HS-5 (cell line): ENCODE data around the gene PCDH17.

Experiments
- DNase-seq: peaks from one replicate; pipeline ENCODE4 v3.0.0-alpha.2; 2012; ENCODE audit warnings: low read depth

PCDH17 gene, protein sequence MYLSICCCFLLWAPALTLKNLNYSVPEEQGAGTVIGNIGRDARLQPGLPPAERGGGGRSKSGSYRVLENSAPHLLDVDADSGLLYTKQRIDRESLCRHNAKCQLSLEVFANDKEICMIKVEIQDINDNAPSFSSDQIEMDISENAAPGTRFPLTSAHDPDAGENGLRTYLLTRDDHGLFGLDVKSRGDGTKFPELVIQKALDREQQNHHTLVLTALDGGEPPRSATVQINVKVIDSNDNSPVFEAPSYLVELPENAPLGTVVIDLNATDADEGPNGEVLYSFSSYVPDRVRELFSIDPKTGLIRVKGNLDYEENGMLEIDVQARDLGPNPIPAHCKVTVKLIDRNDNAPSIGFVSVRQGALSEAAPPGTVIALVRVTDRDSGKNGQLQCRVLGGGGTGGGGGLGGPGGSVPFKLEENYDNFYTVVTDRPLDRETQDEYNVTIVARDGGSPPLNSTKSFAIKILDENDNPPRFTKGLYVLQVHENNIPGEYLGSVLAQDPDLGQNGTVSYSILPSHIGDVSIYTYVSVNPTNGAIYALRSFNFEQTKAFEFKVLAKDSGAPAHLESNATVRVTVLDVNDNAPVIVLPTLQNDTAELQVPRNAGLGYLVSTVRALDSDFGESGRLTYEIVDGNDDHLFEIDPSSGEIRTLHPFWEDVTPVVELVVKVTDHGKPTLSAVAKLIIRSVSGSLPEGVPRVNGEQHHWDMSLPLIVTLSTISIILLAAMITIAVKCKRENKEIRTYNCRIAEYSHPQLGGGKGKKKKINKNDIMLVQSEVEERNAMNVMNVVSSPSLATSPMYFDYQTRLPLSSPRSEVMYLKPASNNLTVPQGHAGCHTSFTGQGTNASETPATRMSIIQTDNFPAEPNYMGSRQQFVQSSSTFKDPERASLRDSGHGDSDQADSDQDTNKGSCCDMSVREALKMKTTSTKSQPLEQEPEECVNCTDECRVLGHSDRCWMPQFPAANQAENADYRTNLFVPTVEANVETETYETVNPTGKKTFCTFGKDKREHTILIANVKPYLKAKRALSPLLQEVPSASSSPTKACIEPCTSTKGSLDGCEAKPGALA (N-terminal part only)

GRCh38 chr13:57631596-57632275, at the start of gene PCDH17:
Gene PCDH17 (plus strand): TSS chr13:57631744. CDS start chr13:57632547, 803 bp downstream.
- DNase-seq: no peak

GRCh38 chr13:57582032-57582431, 49.5 kb upstream of the PCDH17 start:
- no peak for DNase-seq

DNA sequence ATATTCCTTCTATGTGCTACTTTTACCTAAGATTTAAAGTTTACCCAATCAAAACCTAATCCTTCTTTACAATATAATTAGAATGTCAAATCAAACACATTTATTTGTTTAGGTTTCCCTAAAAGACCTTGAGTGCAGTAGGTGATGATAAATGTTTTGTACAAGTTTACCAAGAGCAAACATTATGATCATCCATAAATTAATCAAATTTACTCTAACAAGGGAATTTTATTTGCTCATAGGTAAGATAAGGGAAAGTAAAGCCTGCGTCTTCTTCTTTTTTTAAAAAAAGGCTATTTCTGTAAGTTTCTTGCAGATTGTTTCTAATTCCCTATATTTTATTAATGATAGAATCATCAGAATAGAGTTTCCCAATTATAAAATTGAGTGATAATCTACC, 48.0 kb upstream of the PCDH17 start:
- no peak for DNase-seq

GRCh38 chr13:57588639-57589038, 42.9 kb upstream of the PCDH17 start:
- no peak for DNase-seq

- no peak for DNase-seq
Observed at GRCh38 chr13:57595775-57596174, 35.8 kb upstream of the PCDH17 start.

- no peak for DNase-seq
Observed at GRCh38 chr13:57601536-57601935, 30.0 kb upstream of the PCDH17 start.

GRCh38 chr13:57604442-57604841, 27.1 kb upstream of the PCDH17 start:
- DNase-seq: no peak

DNA sequence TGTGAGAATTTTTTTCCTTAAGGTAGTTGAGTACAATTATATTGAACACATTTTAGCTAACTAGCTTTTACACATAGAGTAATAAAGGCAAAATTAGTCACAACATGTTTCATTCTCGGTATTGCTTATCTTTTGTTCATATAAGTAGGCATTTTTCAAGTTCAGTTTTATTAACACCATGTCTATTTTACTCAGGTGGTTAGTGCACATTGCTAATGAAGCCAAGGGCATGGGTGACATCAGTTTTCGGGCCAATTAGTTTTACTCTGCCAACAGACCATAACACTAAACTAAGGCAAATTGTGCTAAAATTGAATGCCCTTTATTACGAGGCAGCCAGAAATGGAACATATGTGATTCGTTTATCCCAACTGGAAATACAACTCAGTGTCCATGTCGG, 19.6 kb upstream of the PCDH17 start:
- DNase-seq: no peak

DNA sequence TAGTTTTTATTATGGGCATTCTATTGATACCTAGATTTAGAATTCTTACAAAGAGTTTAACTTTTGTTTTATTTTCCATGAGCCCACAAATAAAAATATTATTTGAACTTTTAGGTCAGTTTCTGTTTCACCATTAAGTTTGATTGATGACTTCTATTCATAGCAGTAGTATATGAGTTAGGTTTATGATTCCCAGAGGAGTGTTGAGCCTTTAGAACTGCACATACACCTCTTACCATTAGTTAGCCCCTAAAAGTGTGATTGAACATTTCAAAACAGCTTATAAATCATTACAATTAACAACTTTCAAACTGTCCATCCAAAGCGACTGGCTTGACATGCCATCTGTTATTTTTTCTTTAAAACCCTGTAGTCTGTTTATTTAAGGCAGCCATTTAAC, 19.0 kb upstream of the PCDH17 start:
- no peak for DNase-seq

- DNase-seq: no peak
Observed at GRCh38 chr13:57624565-57625435, 6.7 kb upstream of the PCDH17 start.

DNA sequence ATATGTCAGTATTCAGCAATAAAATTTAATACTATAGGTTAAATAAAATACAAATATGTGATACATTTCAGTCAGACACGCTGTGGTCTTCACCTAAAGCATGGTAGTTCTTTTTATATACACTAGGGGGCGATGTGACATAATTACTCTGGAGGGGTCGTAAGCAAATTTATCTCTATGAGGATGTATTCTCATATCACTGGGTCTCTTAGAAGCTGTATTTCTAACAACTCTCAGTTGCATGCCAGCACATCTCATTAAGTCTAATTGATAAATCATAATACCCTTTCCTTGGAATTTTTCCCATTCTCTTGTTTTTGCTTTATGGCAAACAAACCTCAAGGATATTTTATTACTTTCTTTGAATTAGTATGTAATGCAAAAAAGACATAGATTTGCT, 3.9 kb upstream of the PCDH17 start:
- no peak for DNase-seq

DNA sequence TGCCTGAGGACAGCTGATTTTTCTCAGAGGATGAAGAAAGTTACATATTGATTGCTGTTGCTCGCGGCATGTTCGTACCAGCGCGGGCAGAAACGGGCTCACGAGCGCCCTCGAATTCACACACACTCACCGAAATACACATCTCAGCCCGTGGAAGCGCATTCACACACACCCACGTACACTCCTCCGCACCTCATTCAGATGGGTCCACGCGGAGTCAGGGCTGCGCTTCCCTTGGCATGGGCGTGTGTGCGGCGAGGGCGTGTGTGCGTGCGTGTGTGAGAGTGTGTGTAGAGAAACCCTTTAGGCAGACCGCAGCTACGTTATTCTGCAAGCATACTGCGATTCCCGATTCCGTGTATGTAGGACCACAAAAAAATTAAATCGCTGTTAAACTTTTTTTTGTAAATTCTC, 2.1 kb upstream of the PCDH17 start:
- DNase-seq: no peak

DNA sequence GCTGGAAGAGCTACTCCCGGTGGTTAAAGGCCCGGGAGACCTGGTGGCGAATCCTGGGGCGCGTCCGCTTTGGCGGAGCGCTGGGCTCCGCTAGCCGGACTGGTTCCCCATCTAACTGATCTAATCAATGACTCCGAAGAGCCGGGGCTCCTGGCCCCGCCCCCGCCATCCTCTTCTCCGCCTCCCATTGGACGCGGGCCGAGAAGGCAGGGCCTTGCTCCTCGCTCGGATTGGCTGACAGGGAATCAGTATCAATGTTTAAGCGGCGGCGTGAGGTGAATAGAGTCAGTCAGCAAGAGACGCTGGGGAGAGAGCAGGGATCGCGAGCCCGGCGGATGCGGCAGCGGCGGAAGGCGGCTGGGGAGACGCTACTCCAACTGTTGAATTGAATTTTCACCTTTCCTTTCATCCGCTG, 1.7 kb upstream of the PCDH17 start:
- DNase-seq: no peak

- DNase-seq: no peak
Observed at GRCh38 chr13:57630661-57631595, 616 bp upstream of the PCDH17 start.

DNA sequence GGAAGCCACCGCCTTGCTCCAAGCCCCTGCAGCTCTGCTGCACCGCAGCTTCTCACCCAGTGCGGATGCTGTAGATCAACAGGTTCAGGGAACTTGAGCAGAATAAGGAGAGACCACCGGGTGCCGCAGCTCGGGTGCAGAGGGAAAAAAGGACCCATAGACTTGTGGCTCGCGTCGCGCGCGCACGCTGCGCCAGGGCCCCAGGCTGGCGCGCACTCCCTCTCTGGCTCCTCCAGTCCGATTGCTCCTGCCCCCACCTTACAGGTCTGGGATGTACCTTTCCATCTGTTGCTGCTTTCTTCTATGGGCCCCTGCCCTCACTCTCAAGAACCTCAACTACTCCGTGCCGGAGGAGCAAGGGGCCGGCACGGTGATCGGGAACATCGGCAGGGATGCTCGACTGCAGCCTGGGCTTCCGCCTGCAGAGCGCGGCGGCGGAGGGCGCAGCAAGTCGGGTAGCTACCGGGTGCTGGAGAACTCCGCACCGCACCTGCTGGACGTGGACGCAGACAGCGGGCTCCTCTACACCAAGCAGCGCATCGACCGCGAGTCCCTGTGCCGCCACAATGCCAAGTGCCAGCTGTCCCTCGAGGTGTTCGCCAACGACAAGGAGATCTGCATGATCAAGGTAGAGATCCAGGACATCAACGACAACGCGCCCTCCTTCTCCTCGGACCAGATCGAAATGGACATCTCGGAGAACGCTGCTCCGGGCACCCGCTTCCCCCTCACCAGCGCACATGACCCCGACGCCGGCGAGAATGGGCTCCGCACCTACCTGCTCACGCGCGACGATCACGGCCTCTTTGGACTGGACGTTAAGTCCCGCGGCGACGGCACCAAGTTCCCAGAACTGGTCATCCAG, 964 bp downstream of the PCDH17 start:
- DNase-seq: no peak

- DNase-seq: no peak
Observed at GRCh38 chr13:57633141-57633949, 1.8 kb downstream of the PCDH17 start.

GRCh38 chr13:57633950-57634838, 2.6 kb downstream of the PCDH17 start:
- no peak for DNase-seq
